ENCODE data around the gene MED25. TPM values are rescaled to one million over a fixed set of nuclear protein-coding genes. Genes with fewer than 3 reads are reported as not detected.

MED25 gene
- total and polyA plus RNA-seq, 2 experiments from 2014 or later: 45.6 to 58.6 TPM

- Mint-ChIP-seq H3K27me3 (ENCODE audit: insufficient read depth, low read depth, poor library complexity) (peaks cover 16% of the 10 kb centered on the region), H3K36me3 (ENCODE audit: low read depth) (peaks cover 21% of the 10 kb centered on the region), H3K4me3 (no peak overlapping the region; the same call in 2 of the 3 replicates), H3K27ac (no peak overlapping the region), H3K9me3 (no peaks in the 10 kb centered on the region; the same call in 1 of the 3 replicates), H3K4me1 (peaks cover 27% of the 10 kb centered on the region)
- Histone ChIP-seq H3K4me3 (no peak overlapping the region), H2AFZ (no peak overlapping the region), H3K79me2 (replicated peaks; ENCODE audit: insufficient read depth) (peaks cover 24% of the 10 kb centered on the region), H3K4me1 (ENCODE audit: insufficient read depth) (peaks cover 18% of the 10 kb centered on the region; the same call in 1 of the 2 replicates), H3K27ac (ENCODE audit: low read depth) (no peak overlapping the region), H4K20me1 (replicated peaks; ENCODE audit: insufficient read depth) (no peaks in the 10 kb centered on the region; the same call in 1 of the 2 replicates), H3F3A (replicated peaks; ENCODE audit: low read depth) (peaks cover 14% of the 10 kb centered on the region; the same call in 1 of the 2 replicates), H3K36me3 (ENCODE audit: insufficient read depth) (no peaks in the 10 kb centered on the region), H3K27me3 (ENCODE audit: insufficient read depth) (no peaks in the 10 kb centered on the region), H3K9me2 (ENCODE audit: insufficient read depth) (no peaks in the 10 kb centered on the region), H3K4me2 (no peak overlapping the region)
- ATAC-seq (no peak), DNase-seq (ENCODE audit: low spot score) (no peak)
- TF ChIP-seq JUNB (IDR thresholded peaks at IDR 0.05; ENCODE audit: unreplicated experiment) (no peak), ZNF114 (CRISPR knock-in tag; IDR thresholded peaks at IDR 0.05) (no peak), ZNF462 (CRISPR knock-in tag; IDR thresholded peaks at IDR 0.05) (no peak), NANOG (IDR thresholded peaks at IDR 0.05; ENCODE audit: borderline replicate concordance) (no peak), POLR2AphosphoS5 (IDR thresholded peaks at IDR 0.05; ENCODE audit: low read depth) (no peak), CREB1 (CRISPR knock-in tag; IDR thresholded peaks at IDR 0.05; ENCODE audit: low read depth) (no peak), REST (IDR thresholded peaks at IDR 0.05; ENCODE audit: unreplicated experiment) (no peak), EZH2phosphoT487 (IDR thresholded peaks at IDR 0.05; ENCODE audit: unreplicated experiment) (no peak), CTCF (conservative IDR thresholded peaks at IDR 0.05; ENCODE audit: low read depth in 2 of 2) (no peak), EZH2 (IDR thresholded peaks at IDR 0.05; ENCODE audit: low read depth, unreplicated experiment) (no peak), ZNF331 (CRISPR knock-in tag; IDR thresholded peaks at IDR 0.05; ENCODE audit: low read depth) (no peak), STAT1 (IDR thresholded peaks at IDR 0.05; ENCODE audit: unreplicated experiment) (no peak), ETS1 (IDR thresholded peaks at IDR 0.05) (no peak)
Measured at GRCh38 chr19:49873834-49874233, 55.7 kb downstream of the MED25 start.

All from GM23338 (cell line).